Measurements from ENCODE around the gene CLEC16A. TPM values are rescaled to one million over a fixed set of nuclear protein-coding genes. Genes with fewer than 3 reads are reported as not detected.

Gene CLEC16A
- polyA plus RNA-seq, 1 experiment = 11.9 TPM

GRCh38 chr16:11030990-11031510 lies 86.7 kb downstream of the CLEC16A start:
- ChIA-PET POLR2A (no interaction called here), CTCF (no interaction called here)
- Histone ChIP-seq H3K9me3 (ENCODE audit: control insufficient read depth, insufficient read depth, low read length) (peaks cover 15% of the 10 kb centered on the region), H3K27me3 (ENCODE audit: control insufficient read depth, insufficient read depth, low read length) (no peaks in the 10 kb centered on the region), H3K4me3 (ENCODE audit: low read depth, low read length) (no peak overlapping the region), H3K27ac (ENCODE audit: low read depth, low read length) (no peak overlapping the region)
- TF ChIP-seq CTCF (IDR thresholded peaks at IDR 0.05; ENCODE audit: low read depth, low read length) = no peak
- no peak for DNase-seq (ENCODE audit: low read depth, low spot score)

- no peak for TF ChIP-seq CTCF (IDR thresholded peaks at IDR 0.05; ENCODE audit: low read depth, low read length)
- Histone ChIP-seq H3K9me3 (ENCODE audit: control insufficient read depth, insufficient read depth, low read length) (peaks cover 8% of the 10 kb centered on the region), H3K27me3 (ENCODE audit: control insufficient read depth, insufficient read depth, low read length) (no peaks in the 10 kb centered on the region), H3K4me3 (ENCODE audit: low read depth, low read length) (no peak overlapping the region), H3K27ac (ENCODE audit: low read depth, low read length) (peak overlapping the region; percentile 53)
- DNase-seq (ENCODE audit: low read depth, low spot score) = no peak
- POLR2A ChIA-PET = interaction anchor here (0.6 to 0.7 kb wide), 2 partner anchors 101 to 220 kb away, joined by 3 to 9 read pairs; no protein-coding TSS in a partner anchor
- CTCF ChIA-PET = no interaction called here
Measured at GRCh38 chr16:11032000-11032921, 87.9 kb downstream of the CLEC16A start.

- Histone ChIP-seq H3K27me3 (ENCODE audit: control insufficient read depth, insufficient read depth, low read length) (no peaks in the 10 kb centered on the region), H3K9me3 (ENCODE audit: control insufficient read depth, insufficient read depth, low read length) (peaks cover 4% of the 10 kb centered on the region), H3K27ac (ENCODE audit: low read depth, low read length) (peak overlapping the region; percentile 53), H3K4me3 (ENCODE audit: low read depth, low read length) (no peak overlapping the region)
- POLR2A ChIA-PET = interaction anchor here (0.6 to 0.7 kb wide), 2 partner anchors 100 to 219 kb away, joined by 3 to 9 read pairs; no protein-coding TSS in a partner anchor
- no peak for TF ChIP-seq CTCF (IDR thresholded peaks at IDR 0.05; ENCODE audit: low read depth, low read length)
- CTCF ChIA-PET = no interaction called here
- peak; percentile 39 for DNase-seq (ENCODE audit: low read depth, low spot score)
Measured at GRCh38 chr16:11032922-11033291, 88.5 kb downstream of the CLEC16A start.

- Histone ChIP-seq H3K27ac (ENCODE audit: low read depth, low read length) (peak overlapping the region; percentile 58), H3K9me3 (ENCODE audit: control insufficient read depth, insufficient read depth, low read length) (no peaks in the 10 kb centered on the region), H3K27me3 (ENCODE audit: control insufficient read depth, insufficient read depth, low read length) (no peaks in the 10 kb centered on the region), H3K4me3 (ENCODE audit: low read depth, low read length) (no peak overlapping the region)
- ChIA-PET CTCF (interaction anchor here (1.0 to 1.6 kb wide), 2 partner anchors 14 to 222 kb away, joined by 4 read pairs; partner anchors contain the start of gene SOCS1), POLR2A (interaction anchor here (1.0 to 1.3 kb wide), 5 partner anchors 17 to 222 kb away, joined by 3 to 8 read pairs (median 3); partner anchors contain the start of gene SOCS1)
- peak; percentile 70 for DNase-seq (ENCODE audit: low read depth, low spot score)
- TF ChIP-seq CTCF (IDR thresholded peaks at IDR 0.05; ENCODE audit: low read depth, low read length) = no peak
Measured at GRCh38 chr16:11033629-11034420, 89.5 kb downstream of the CLEC16A start.
